Mucosa of rectum (tissue), 2 donors: ENCODE measurements around the gene C5.

ENCODE experiments used
- H3K27ac ChIP-seq, 2 donors: one replicate each; pipeline ENCODE4 v1.7.0; 2013; ENCODE audit warnings: inconsistent platforms in 2 of 2, low read depth in 2 of 2, low read length in 2 of 2
- H3K27me3 ChIP-seq, 2 donors: one replicate each; pipeline ENCODE4 v1.7.0; 2013; ENCODE audit warnings: low read length in 2 of 2; ENCODE audit not compliant: control insufficient read depth in 2 of 2, insufficient read depth in 2 of 2
- H3K36me3 ChIP-seq, 2 donors: one replicate each; pipeline ENCODE4 v1.7.0; 2013; ENCODE audit warnings: low read length in 2 of 2; ENCODE audit not compliant: control insufficient read depth in 2 of 2, insufficient read depth in 2 of 2
- H3K4me1 ChIP-seq, 2 donors: one replicate each; pipeline ENCODE4 v1.7.0; 2013; ENCODE audit warnings: low read length in 2 of 2, mild to moderate bottlenecking in 1 of 2; ENCODE audit not compliant: control insufficient read depth in 2 of 2, insufficient read depth in 2 of 2
- H3K4me3 ChIP-seq, 2 donors: one replicate each; pipeline ENCODE4 v1.7.0; 2013; ENCODE audit warnings: low read length in 2 of 2
- H3K9ac ChIP-seq, 2 donors: one replicate each; pipeline ENCODE4 v1.7.0; 2013; ENCODE audit warnings: low read length in 2 of 2, low read depth in 1 of 2, mild to moderate bottlenecking in 1 of 2
- H3K9me3 ChIP-seq, 2 donors: one replicate each; pipeline ENCODE4 v1.7.0; 2013; ENCODE audit warnings: low read length in 2 of 2; ENCODE audit not compliant: control insufficient read depth in 2 of 2
- donor health status: healthy.
- donor health status: Normal muscosa, but diverticular disease.

Gene C5

GRCh38 chr9:120914953-120915352 is 135.1 kb downstream of the C5 start:
- H3K27ac ChIP-seq = no peak overlapping the region
- H3K9ac ChIP-seq = no peak overlapping the region
- no peaks in the 10 kb centered on the region for H3K27me3 ChIP-seq
- no peaks in the 10 kb centered on the region for H3K36me3 ChIP-seq
- no peak overlapping the region for H3K4me3 ChIP-seq
- peaks cover 0 to 3% of the 10 kb centered on the region in 2 donors for H3K4me1 ChIP-seq
- no peaks in the 10 kb centered on the region for H3K9me3 ChIP-seq

- H3K27ac ChIP-seq = no peak overlapping the region
- H3K4me3 ChIP-seq = no peak overlapping the region
- H3K27me3 ChIP-seq = no peaks in the 10 kb centered on the region
- H3K36me3 ChIP-seq = no peaks in the 10 kb centered on the region
- H3K4me1 ChIP-seq = no peaks in the 10 kb centered on the region
- H3K9me3 ChIP-seq = no peaks in the 10 kb centered on the region
- H3K9ac ChIP-seq = no peak overlapping the region
Measured at GRCh38 chr9:120914396-120914795, 135.7 kb downstream of the C5 start.

DNA sequence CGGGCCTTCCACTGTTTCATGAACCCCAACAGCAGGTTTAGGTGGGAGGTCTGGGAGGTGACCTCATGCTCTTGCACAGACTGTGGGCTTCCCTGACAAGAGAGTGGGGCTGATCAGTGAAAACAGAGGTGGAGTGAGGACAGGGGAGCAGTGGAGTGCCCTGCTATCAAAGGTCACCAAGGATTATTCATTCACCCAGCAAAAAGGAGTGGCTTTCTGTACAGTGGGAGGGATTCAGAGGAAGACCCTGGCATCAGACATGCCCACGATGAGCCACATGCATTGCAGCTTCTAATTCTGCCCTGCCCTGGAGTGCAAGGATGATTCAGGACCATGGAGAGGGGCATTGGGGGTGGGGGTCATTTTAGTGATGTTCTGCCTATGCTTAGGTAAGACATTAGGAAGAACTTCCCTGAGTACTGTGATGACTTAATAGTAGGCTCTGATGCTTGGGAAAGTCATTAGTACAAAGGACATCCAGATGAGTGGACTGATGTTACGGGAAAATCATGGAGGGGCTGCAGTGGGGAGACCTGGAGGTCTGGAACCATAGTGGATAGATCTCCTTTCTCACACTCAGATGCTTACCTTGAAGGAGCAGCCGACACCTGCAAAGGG is 136.3 kb downstream of the C5 start:
- H3K9me3 ChIP-seq = no peaks in the 10 kb centered on the region
- no peaks in the 10 kb centered on the region for H3K27me3 ChIP-seq
- no peak overlapping the region for H3K27ac ChIP-seq
- no peak overlapping the region for H3K4me3 ChIP-seq
- H3K9ac ChIP-seq = no peak overlapping the region
- H3K4me1 ChIP-seq = no peaks in the 10 kb centered on the region
- H3K36me3 ChIP-seq = no peaks in the 10 kb centered on the region

GRCh38 chr9:120912958-120913646 is 137.0 kb downstream of the C5 start:
- Histone ChIP-seq H3K4me3 (no peak overlapping the region), H3K36me3 (no peaks in the 10 kb centered on the region), H3K27me3 (no peaks in the 10 kb centered on the region), H3K9ac (no peak overlapping the region), H3K4me1 (no peaks in the 10 kb centered on the region), H3K9me3 (no peaks in the 10 kb centered on the region), H3K27ac (no peak overlapping the region)

DNA sequence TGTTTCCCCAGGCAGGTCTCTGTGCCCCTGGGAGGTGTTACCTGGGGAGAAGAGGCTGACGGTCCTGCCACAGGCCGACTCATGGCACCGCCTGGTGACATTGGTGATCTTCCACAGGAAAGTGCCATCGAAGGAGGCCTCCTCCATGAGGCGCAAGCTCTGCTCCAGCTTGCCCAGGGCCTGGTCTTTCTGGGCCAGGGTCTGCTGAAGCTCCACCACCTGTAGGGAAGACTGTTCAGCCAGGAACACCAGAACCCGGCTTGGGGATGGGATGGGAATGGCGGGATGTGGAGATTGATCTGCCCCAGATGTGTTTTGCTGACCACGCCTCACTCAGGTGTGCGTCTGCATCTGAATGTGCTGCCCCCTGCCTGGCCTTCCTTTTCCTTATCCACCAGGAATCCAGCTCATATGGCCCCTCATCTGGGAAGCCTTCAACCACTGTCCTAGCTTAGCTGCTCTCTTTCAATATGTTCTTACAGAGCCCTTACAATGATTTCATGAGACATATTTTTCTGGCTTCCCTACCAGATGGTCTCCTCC is 138.7 kb downstream of the C5 start:
- no peaks in the 10 kb centered on the region for H3K9me3 ChIP-seq
- H3K4me3 ChIP-seq = no peak overlapping the region
- no peaks in the 10 kb centered on the region for H3K4me1 ChIP-seq
- H3K36me3 ChIP-seq = no peaks in the 10 kb centered on the region
- H3K9ac ChIP-seq = no peak overlapping the region
- H3K27ac ChIP-seq = no peak overlapping the region
- no peaks in the 10 kb centered on the region for H3K27me3 ChIP-seq

DNA sequence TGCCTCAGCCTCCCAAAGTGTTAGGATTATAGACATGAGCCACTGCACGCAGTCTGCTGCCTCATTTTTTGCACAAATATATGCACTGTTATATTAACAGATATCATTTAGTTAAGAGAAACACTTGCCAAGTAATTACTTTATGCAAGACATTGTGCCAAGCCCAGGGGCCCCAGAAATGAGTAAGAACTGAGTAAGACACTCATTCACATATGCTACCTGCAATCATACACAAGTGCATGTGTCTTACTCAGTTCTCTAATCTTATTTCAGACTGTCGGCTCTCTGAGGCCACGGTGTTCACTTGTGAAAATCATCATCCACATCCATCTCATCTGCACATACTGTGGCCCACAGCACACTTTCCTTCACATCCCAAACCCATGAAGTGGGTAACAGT is 139.4 kb downstream of the C5 start:
- Histone ChIP-seq H3K9ac (no peak overlapping the region), H3K27me3 (no peaks in the 10 kb centered on the region), H3K27ac (no peak overlapping the region), H3K4me1 (no peaks in the 10 kb centered on the region), H3K9me3 (no peaks in the 10 kb centered on the region), H3K4me3 (no peak overlapping the region), H3K36me3 (no peaks in the 10 kb centered on the region)

DNA sequence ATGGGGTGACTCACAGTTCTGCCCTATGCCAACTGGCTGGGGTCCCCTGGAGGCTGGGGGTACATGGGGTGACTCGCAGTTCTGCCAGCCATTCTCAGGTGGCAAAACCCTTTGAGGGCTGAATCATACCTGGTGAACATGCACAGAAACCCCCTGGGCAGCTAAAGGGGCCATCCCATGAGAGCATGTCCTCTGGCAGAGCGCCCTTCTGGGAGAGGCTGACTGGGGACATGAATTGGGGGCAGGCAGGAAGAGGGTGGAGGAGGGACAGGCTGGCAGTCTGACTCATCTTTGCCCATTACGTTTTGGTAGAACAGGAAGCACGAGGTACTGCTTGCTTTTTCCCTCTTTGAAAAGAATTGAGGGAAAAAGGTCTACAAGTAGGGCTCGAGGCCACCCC is 140.2 kb downstream of the C5 start:
- Histone ChIP-seq H3K27ac (no peak overlapping the region), H3K9me3 (no peaks in the 10 kb centered on the region), H3K36me3 (no peaks in the 10 kb centered on the region), H3K9ac (no peak overlapping the region), H3K27me3 (no peaks in the 10 kb centered on the region), H3K4me3 (no peak overlapping the region), H3K4me1 (no peaks in the 10 kb centered on the region)

- Histone ChIP-seq H3K36me3 (no peaks in the 10 kb centered on the region), H3K4me1 (peaks cover 0 to 3% of the 10 kb centered on the region in 2 donors), H3K27me3 (no peaks in the 10 kb centered on the region), H3K9ac (no peak overlapping the region), H3K4me3 (no peak overlapping the region), H3K9me3 (no peaks in the 10 kb centered on the region), H3K27ac (peak overlapping the region in 1 of 2 donors; percentile 32)
Measured at GRCh38 chr9:120905315-120906164, 144.5 kb downstream of the C5 start.

DNA sequence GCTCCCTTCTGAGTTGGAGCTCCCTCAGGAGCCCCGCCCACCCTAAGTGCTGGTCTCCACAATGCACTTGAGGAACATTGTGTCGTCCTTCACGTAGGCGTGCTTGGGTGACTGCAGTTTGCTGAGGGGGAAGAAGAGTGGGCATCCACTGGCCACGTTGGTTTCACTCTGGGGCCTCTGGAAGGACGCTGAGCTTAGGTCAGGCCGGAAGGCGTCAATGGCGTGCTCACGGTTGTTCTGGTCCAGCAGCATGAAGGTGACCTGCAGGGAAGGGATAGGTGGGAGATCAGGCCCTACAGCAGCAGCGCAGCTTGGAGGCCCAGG is 145.1 kb downstream of the C5 start:
- H3K9ac ChIP-seq = no peak overlapping the region
- H3K9me3 ChIP-seq = no peaks in the 10 kb centered on the region
- no peaks in the 10 kb centered on the region for H3K27me3 ChIP-seq
- H3K36me3 ChIP-seq = no peaks in the 10 kb centered on the region
- H3K4me1 ChIP-seq = peaks cover 0 to 3% of the 10 kb centered on the region in 2 donors
- H3K4me3 ChIP-seq = no peak overlapping the region
- H3K27ac ChIP-seq = peak overlapping the region in 1 of 2 donors; percentile 32
